Trophoblast cell (in vitro differentiated cells and primary cell): Measurements from ENCODE around the gene PPP1R12B.
"Not testable (repeated sequence)": the region's sequence is repeated elsewhere in the genome, so short reads cannot be mapped to it uniquely, and the experiment has no call there.

Source experiments
- DNase-seq, 2 donors: peaks; one replicate each; pipeline ENCODE4 v3.0.0-alpha.2; 2016
- H2AFZ ChIP-seq: 2 replicates; pipeline ENCODE4 v1.6.1; 2013; ENCODE audit warnings: low read length, moderate library complexity, mild to moderate bottlenecking; ENCODE audit not compliant: insufficient read depth, poor library complexity
- H2AK5ac ChIP-seq: 2 replicates; pipeline ENCODE4 v1.6.1; 2013; ENCODE audit warnings: mild to moderate bottlenecking, low read length
- H2BK120ac ChIP-seq: 2 replicates; pipeline ENCODE4 v1.6.1; 2013; ENCODE audit warnings: low read length, mild to moderate bottlenecking, moderate library complexity; ENCODE audit not compliant: insufficient read depth, poor library complexity
- H2BK12ac ChIP-seq: 2 replicates; pipeline ENCODE4 v1.6.1; 2013; ENCODE audit warnings: mild to moderate bottlenecking, low read length, moderate library complexity
- H2BK5ac ChIP-seq: 2 replicates; pipeline ENCODE4 v1.6.1; 2013; ENCODE audit warnings: low read length, low read depth, moderate library complexity, mild to moderate bottlenecking; ENCODE audit not compliant: poor library complexity
- H3K14ac ChIP-seq: 2 replicates; pipeline ENCODE4 v1.6.1; 2013; ENCODE audit warnings: mild to moderate bottlenecking, low read length
- H3K18ac ChIP-seq: 2 replicates; pipeline ENCODE4 v1.6.1; 2013; ENCODE audit warnings: mild to moderate bottlenecking, low read length
- H3K23ac ChIP-seq: 2 replicates; pipeline ENCODE4 v1.6.1; 2013; ENCODE audit warnings: low read length
- H3K27ac ChIP-seq: 2 replicates; pipeline ENCODE4 v1.5.1; 2013; ENCODE audit warnings: low read depth, mild to moderate bottlenecking, inconsistent platforms, low read length, moderate library complexity
- H3K27me3 ChIP-seq: 2 replicates; pipeline ENCODE4 v1.6.1; 2013; ENCODE audit warnings: inconsistent platforms, mild to moderate bottlenecking, low read length, moderate library complexity; ENCODE audit not compliant: insufficient read depth
- H3K36me3 ChIP-seq, 2 experiments: 1 replicate in 1 of 2; 2 replicates in 1 of 2; pipeline ENCODE4 v1.6.1; 2013; ENCODE audit warnings: low read length in 2 of 2, mild to moderate bottlenecking in 2 of 2, moderate library complexity in 1 of 2; ENCODE audit not compliant: insufficient read depth in 2 of 2, control insufficient read depth in 1 of 2
- H3K4ac ChIP-seq: 2 replicates; pipeline ENCODE4 v1.6.1; 2013; ENCODE audit warnings: low read depth, mild to moderate bottlenecking, low read length, moderate library complexity
- H3K4me1 ChIP-seq, 2 experiments: 1 replicate in 1 of 2; 2 replicates in 1 of 2; pipeline ENCODE4 v1.6.1; 2013; ENCODE audit warnings: low read length in 2 of 2, mild to moderate bottlenecking in 2 of 2, moderate library complexity in 1 of 2; ENCODE audit not compliant: insufficient read depth in 2 of 2, control insufficient read depth in 1 of 2
- H3K4me2 ChIP-seq: 2 replicates; pipeline ENCODE4 v1.6.1; 2013; ENCODE audit warnings: inconsistent platforms, mild to moderate bottlenecking, low read length, moderate library complexity
- H3K4me3 ChIP-seq: 2 replicates; pipeline ENCODE4 v1.5.1; 2013; ENCODE audit warnings: mild to moderate bottlenecking, low read depth, low read length, inconsistent platforms
- H3K79me1 ChIP-seq: one replicate; pipeline ENCODE4 v1.6.1; 2013; ENCODE audit warnings: low read length
- H3K79me2 ChIP-seq: 2 replicates; pipeline ENCODE4 v1.6.1; 2013; ENCODE audit warnings: low read length, mild to moderate bottlenecking; ENCODE audit not compliant: control insufficient read depth, insufficient read depth, poor library complexity
- H3K9ac ChIP-seq: 2 replicates; pipeline ENCODE4 v1.6.1; 2013; ENCODE audit warnings: mild to moderate bottlenecking, low read length
- H3K9me3 ChIP-seq: 2 replicates; pipeline ENCODE4 v1.6.1; 2013; ENCODE audit warnings: low read depth, mild to moderate bottlenecking, control low read depth, inconsistent platforms, low read length; ENCODE audit not compliant: insufficient read depth
- H4K12ac ChIP-seq: 2 replicates; pipeline ENCODE4 v1.6.1; 2013; ENCODE audit warnings: low read depth, mild to moderate bottlenecking, low read length, moderate library complexity
- H4K8ac ChIP-seq: 2 replicates; pipeline ENCODE4 v1.6.1; 2013; ENCODE audit warnings: low read depth, mild to moderate bottlenecking, low read length, moderate library complexity
- H4K91ac ChIP-seq: one replicate; pipeline ENCODE4 v1.6.1; 2013; ENCODE audit warnings: low read depth, mild to moderate bottlenecking, low read length, moderate library complexity
- WGBS: extraction: QIAGEN DNeasy Blood & Tissue Kit; methylation state at CpG from one replicate; pipeline ENCODE4 v1.1.7; 2013; ENCODE audit warnings: missing lambda C conversion rate; ENCODE audit not compliant: insufficient read length, insufficient coverage; ENCODE audit errors: extremely low coverage; 5-methylcytosine and 5-hydroxymethylcytosine counted together

PPP1R12B gene

GRCh38 chr1:202637321-202638018, 289.0 kb downstream of the PPP1R12B start:
- H3K79me1 ChIP-seq, H4K12ac ChIP-seq, H4K91ac ChIP-seq, H2BK12ac ChIP-seq, H3K4me1 ChIP-seq, H3K9ac ChIP-seq, H3K4ac ChIP-seq, H3K14ac ChIP-seq, H2BK120ac ChIP-seq, H3K23ac ChIP-seq, H3K9me3 ChIP-seq, H3K18ac ChIP-seq, H4K8ac ChIP-seq, H3K4me3 ChIP-seq, H3K27ac ChIP-seq, H2AFZ ChIP-seq, H3K79me2 ChIP-seq, H3K27me3 ChIP-seq, H2AK5ac ChIP-seq, H3K4me2 ChIP-seq, H3K36me3 ChIP-seq, H2BK5ac ChIP-seq, DNase-seq: not testable (repeated sequence)
- no CpG with 5 or more reads among the region's 16 CpGs for WGBS

GRCh38 chr1:202638019-202638700, 289.7 kb downstream of the PPP1R12B start:
- Histone ChIP-seq H3K27me3 (peaks cover 15% of the 10 kb centered on the region), H4K8ac (no peak overlapping the region), H3K9ac (no peak overlapping the region), H3K4me3 (no peak overlapping the region), H3K9me3 (peaks cover 3% of the 10 kb centered on the region), H4K91ac (no peak overlapping the region), H2AK5ac (no peak overlapping the region), H3K4me1 (peaks cover 5 to 6% of the 10 kb centered on the region in 2 experiments), H2BK5ac (no peak overlapping the region), H3K79me2 (no peaks in the 10 kb centered on the region), H3K14ac (no peak overlapping the region), H3K27ac (no peak overlapping the region), H2BK120ac (no peak overlapping the region), H3K4ac (no peak overlapping the region), H3K23ac (no peak overlapping the region), H3K4me2 (no peak overlapping the region), H2BK12ac (no peak overlapping the region), H3K36me3 (no peaks in the 10 kb centered on the region), H3K18ac (no peak overlapping the region), H2AFZ (no peak overlapping the region), H4K12ac (no peak overlapping the region), H3K79me1 (no peaks in the 10 kb centered on the region)
- no peak for DNase-seq
- WGBS, result no CpG with 5 or more reads among the region's 7 CpGs

- not testable (repeated sequence) for H3K36me3 ChIP-seq, H3K23ac ChIP-seq, H3K79me1 ChIP-seq, H4K12ac ChIP-seq, H3K9me3 ChIP-seq, H3K4me1 ChIP-seq, H3K79me2 ChIP-seq, H2BK12ac ChIP-seq, H3K14ac ChIP-seq, H3K18ac ChIP-seq, H3K9ac ChIP-seq, DNase-seq, H4K91ac ChIP-seq, H2AK5ac ChIP-seq, H2BK120ac ChIP-seq, H2AFZ ChIP-seq, H3K4me2 ChIP-seq, H3K27ac ChIP-seq, H4K8ac ChIP-seq, H2BK5ac ChIP-seq, H3K4me3 ChIP-seq, H3K4ac ChIP-seq
- peaks cover 20% of the 10 kb centered on the region for H3K27me3 ChIP-seq
- WGBS, result no CpG with 5 or more reads among the region's 9 CpGs
Measured at GRCh38 chr1:202638701-202639305, 290.3 kb downstream of the PPP1R12B start.

- H3K36me3 ChIP-seq, result no peaks in the 10 kb centered on the region
- no peak overlapping the region for H3K4ac ChIP-seq
- no peak overlapping the region for H2AK5ac ChIP-seq
- H4K12ac ChIP-seq, result no peak overlapping the region
- no peaks in the 10 kb centered on the region for H3K79me2 ChIP-seq
- no peak overlapping the region for H2BK5ac ChIP-seq
- no peak overlapping the region for H3K4me2 ChIP-seq
- H3K79me1 ChIP-seq, result no peaks in the 10 kb centered on the region
- WGBS, result no CpG with 5 or more reads among the region's 9 CpGs
- H3K4me3 ChIP-seq, result no peak overlapping the region
- H3K4me1 ChIP-seq, result peaks cover 9 to 11% of the 10 kb centered on the region in 2 experiments
- H3K18ac ChIP-seq, result no peak overlapping the region
- no peak overlapping the region for H2AFZ ChIP-seq
- H3K27me3 ChIP-seq, result peaks cover 27% of the 10 kb centered on the region
- peaks cover 7% of the 10 kb centered on the region for H3K9me3 ChIP-seq
- no peak overlapping the region for H2BK120ac ChIP-seq
- H3K23ac ChIP-seq, result no peak overlapping the region
- no peak overlapping the region for H3K14ac ChIP-seq
- H2BK12ac ChIP-seq, result no peak overlapping the region
- no peak overlapping the region for H4K8ac ChIP-seq
- no peak overlapping the region for H4K91ac ChIP-seq
- no peak for DNase-seq
- H3K9ac ChIP-seq, result no peak overlapping the region
- H3K27ac ChIP-seq, result no peak overlapping the region
Measured at GRCh38 chr1:202639500-202639899, 291.0 kb downstream of the PPP1R12B start.
